Measurements from ENCODE around the gene TGFBR3L.

- TF ChIP-seq CTCF (IDR thresholded peaks at IDR 0.05) (no peak), POLR2A (IDR thresholded peaks at IDR 0.05) (no peak)
Observed at GRCh38 chr19:7921302-7921966, 6.8 kb downstream of the TGFBR3L start.

All from body of pancreas (tissue), 4 donors.